Left lobe of liver (tissue), 2 donors: ENCODE measurements around the gene CPNE7. TPM values are rescaled to one million over a fixed set of nuclear protein-coding genes. Genes with fewer than 3 reads are reported as not detected.
"Not testable (repeated sequence)": the region's sequence is repeated elsewhere in the genome, so short reads cannot be mapped to it uniquely, and the experiment has no call there.

Experiments used
- ATAC-seq: fragments of 200-7000 bp; cut with Tn5 transposase; one replicate; pipeline ENCODE4 v1.9.1; 2020; ENCODE audit warnings: mild to moderate bottlenecking, moderate library complexity
- DNase-seq: peaks from one replicate; pipeline ENCODE4 v3.0.0-alpha.2; 2020; ENCODE audit warnings: low spot score
- total RNA-seq: library from RNA; stranded (reverse); gene quantifications from one replicate; pipeline ENCODE4 v1.2.1, GENCODE V29; 2021
- donor health status: DM: no; HTN: no; CAD: no; lungs with moderate emphysema.
- donor health status: DM: no; HTN: yes; CAD: no.

Gene CPNE7
- total RNA-seq, 1 donor from 2014 or later: 0.88 TPM

DNA sequence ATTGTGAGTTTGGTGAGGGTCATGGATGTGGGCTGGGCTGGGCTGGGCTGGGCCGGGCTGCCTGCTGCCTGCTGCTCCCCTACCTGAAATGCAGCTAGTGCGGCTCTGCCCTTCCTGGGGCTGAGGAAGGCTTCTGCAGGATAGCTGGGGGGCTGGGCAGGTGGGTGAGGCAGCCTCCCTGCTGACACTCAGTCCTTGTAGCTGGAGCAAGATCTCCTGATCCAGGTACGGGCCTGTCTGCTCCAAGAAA is 10.4 kb upstream of the CPNE7 start:
- DNase-seq (no peak), ATAC-seq (peak; percentile 6)

DNA sequence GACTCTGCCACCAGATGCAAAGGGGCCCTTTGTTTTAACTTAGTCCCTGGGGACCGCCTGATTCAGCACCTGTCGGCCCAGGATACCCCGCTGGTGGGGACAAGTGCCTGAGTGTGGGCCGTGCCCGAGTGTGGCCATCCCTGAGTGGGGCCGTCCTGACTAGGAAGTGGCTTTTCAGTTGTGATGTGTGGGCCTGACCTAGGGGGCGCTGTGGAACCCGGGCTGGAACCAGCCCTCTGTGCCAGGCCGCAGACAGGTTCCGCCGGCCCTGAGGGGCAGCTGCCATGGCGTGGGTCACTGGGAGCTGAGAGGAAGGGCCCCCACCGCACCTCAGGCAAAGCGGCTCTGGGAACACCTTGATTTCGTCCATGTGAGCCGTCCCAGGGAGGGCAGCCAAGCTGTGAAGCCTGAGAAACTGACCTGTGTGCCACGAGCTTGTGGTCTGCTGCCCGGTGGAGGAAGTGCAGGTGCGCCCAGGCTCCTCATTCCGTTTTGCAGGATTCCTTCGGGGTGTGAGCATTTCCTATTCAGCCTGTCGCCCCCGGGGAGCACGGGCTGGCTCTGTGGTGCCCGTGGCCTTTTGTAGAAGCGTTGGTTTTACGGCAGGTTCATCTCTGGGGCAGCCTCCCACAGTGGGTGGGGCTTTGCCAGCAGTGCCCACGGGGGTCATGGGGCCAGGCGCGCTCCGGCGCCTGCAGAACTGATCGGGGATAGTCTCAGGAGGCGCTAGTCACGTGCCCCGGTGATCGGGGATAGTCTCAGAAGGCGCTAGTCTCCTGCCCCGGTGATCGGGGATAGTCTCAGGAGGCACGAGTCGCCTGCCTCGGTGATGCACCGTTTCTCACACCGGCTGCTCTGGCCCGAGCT is 9.8 kb upstream of the CPNE7 start:
- ATAC-seq: peak; percentile 67
- DNase-seq: peak; percentile 62

DNA sequence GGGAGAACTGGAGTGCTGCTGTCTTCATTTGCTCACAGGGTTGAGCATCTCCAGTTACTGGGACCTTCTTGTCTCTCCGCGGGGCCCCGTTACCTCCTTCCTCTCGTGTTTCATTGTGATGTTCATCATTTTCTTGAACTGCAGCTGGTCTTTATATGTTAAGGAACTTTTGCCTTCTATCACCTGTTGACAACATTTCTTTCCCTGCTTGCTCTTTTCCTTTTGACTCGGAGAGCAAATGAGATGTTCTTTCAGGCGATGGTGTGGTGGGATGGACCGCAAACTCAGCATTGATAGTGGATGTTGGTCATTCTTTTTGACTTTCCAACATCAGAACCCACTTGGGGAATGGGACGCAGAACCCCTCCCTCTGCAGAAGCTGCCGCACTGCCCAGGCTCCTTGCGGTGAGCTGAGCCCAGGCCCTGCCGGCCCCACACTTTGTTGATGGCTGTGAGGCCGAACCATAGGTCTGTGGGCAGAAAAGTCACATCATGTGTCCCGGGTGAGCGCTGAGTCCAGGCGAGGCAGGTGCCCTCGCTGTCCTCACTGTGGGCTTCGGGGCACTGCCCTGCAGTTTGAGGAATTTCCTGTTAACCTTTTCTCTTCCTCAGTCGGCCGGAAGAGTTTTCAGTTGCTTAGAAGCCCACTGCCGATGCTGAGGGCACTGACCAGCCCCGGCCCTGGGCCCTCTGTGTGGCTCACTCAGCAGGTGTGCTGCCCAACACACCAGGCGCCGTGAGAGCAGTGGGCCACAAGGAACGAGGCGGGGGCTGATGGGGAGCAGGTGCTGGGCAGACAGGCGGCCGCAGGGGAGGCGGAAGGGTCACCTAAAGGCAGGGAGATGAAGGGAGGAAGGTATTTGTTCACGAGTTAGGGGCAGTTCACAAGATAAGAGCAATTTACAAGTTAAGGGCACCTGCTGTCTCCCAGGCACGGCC is 7.6 kb upstream of the CPNE7 start:
- ATAC-seq (no peak), DNase-seq (no peak)

DNA sequence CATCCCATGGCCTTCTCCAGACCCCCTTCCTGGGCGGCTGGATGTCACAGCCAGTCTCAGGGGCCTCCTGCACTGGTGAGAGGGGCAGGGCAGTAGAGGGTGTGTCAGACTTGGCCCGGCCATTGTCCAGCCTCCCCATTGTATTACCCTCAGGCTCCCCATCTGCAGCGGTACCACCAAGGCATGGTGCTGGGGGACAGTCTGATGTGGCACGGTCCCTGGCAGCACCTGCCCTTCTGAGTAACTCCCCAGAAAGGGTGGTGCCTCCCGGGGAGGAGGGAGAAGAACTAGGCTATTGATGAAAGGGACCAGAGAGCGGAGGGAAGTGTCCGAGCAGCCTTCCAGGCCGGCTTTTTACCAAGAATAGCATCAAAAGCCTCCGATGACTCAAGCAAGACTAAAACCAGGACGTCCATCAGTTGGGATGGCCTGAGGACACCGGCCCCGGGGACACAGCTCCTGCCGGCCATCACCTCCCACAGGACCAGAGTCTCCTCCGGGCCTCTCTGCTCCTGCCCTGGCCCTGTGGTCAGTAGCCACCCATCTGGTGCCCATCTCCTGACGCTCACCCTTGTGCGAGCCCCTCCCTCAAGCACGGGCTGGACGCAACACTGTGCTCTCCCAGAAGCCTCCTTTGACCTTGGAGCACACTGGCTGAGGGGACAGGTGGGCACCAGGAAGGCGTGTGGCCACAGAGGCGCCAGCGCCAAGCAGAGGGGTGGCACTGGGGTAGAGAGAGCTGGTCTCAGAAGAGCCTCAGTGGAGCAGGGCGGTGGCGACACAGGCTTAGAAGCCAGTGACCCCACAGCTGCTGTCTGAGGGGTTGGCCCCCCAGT is 5.8 kb upstream of the CPNE7 start:
- no peak for DNase-seq

DNA sequence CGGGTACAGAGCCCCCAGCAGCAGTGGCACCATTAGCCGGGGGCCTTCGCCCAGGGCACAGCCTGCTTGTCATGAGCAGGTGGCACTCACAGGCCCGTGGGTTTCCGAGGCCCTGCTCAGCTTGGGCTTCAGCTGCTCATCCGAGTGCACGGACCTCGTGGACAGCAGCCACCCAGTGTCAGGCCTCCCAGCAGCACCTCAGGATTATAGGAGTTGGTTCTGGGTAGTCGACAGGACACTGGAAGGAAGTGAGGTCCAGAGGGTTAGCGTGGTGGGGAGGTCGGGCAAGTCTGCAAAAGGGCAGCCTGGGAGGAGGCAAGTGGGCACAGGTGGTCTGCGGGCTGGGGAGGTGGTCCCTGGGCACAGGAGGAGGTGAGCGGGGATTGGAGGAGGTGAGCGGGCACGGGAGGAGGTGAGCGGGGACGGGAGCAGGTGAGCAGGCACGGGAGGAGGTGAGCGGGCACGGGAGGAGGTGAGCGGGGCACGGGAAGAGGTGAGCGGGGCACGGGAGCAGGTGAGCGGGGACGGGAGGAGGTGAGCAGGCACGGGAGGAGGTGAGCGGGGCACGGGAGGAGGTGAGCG is 5.1 kb upstream of the CPNE7 start:
- no peak for ATAC-seq
- no peak for DNase-seq

More for the DNA sequence above, 5.8 kb upstream of the CPNE7 start:
- ATAC-seq: no peak

DNA sequence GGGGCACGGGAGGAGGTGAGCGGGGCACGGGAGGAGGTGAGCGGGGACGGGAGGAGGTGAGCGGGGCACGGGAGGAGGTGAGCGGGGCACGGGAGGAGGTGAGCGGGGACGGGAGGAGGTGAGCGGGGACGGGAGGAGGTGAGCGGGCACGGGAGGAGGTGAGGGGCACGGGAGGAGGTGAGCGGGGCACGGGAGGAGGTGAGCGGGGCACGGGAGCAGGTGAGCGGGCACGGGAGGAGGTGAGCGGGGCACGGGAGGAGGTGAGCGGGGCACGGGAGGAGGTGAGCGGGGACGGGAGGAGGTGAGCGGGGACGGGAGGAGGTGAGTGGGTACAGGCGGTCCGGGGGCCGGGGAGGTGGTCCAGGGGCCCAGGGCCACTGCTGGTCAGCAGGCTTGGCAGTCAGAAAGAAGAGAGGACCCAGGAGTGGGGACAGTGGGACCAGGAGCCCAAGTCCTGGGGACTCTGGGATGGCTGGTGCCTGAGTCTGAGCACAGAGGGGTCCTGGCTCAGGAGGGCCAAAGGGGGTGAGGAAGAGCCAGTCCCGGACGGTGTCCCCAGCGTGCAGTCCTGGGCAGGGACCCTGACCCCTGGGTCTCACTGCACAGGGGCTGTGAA is 4.5 kb upstream of the CPNE7 start:
- ATAC-seq, DNase-seq: not testable (repeated sequence)

DNA sequence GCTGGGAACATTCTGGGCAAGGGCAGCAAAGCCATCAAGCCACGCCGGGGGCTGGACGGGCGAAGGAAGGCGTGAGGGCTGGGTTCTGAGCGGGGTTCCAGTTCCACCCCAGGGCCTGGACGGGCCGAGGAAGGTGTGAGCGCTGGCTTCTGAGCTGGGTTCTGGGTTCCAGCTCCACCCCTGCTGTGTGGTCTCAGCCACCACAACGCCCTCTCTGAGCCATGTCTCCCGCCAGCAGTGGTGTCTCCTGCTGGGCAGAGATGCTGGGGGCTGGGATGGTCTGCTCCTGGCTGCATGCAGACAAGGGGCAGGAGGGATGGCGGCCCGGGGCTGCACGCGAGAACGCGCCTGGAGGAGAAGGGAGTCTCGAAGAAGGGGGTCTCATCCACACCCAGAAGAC is 3.9 kb upstream of the CPNE7 start:
- DNase-seq (no peak), ATAC-seq (no peak)

DNA sequence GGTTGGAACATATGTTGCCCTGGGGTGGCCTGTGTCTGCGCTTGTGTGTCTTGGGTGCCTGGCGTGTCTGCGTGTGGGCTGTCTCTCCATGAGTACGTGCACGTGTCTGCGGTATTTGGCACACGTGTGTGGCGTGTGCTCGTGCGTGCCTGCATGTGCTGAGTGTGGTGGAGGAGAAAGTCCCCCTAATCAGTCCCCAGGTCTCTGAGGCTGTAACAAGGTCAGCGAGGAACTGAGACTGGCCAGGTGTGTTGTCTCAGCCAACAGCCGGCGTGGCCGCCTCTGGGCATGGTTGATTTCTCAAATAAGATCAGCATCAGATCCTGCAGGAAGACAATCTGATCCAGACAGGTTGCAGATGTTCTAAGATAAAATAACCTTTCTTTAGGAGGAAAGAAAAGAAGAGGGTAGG is 3.5 kb upstream of the CPNE7 start:
- no peak for DNase-seq

DNA sequence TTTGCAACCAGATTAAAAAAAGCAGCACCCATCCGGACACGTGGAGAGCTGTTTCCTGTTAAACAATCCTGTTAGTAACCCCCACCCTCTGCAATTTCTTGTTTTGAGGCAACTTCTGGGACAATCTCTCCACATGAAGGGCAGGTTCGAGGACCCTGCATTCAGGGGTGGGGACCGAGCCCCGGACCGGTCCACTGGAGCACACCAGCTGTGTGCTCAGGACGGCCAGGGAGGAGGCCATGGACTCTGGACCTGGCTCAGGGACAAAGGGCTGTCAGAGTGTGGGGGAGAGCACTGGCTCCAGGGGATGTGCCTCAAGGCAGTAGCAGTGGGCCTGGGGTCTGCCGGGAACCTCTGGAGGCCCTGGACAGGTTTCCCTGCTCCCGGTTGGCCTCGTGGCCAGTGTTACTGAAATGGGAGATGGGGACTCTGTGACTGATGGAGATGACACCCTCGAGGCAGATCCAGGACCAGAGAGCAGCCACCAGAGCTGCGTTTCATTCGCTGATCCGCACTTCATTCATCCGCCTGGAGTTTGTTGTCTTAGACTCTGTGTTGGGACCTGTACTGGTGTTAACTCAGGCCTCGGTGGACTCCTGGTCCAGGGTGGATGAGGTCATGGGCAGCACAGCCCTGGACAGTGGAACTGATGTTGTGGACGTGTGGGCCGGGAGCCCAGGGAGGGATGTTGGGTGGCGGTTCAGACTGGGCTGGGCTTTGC is 2.9 kb upstream of the CPNE7 start:
- DNase-seq (no peak), ATAC-seq (peak; percentile 68)

More for the DNA sequence above, 3.5 kb upstream of the CPNE7 start:
- no peak for ATAC-seq

DNA sequence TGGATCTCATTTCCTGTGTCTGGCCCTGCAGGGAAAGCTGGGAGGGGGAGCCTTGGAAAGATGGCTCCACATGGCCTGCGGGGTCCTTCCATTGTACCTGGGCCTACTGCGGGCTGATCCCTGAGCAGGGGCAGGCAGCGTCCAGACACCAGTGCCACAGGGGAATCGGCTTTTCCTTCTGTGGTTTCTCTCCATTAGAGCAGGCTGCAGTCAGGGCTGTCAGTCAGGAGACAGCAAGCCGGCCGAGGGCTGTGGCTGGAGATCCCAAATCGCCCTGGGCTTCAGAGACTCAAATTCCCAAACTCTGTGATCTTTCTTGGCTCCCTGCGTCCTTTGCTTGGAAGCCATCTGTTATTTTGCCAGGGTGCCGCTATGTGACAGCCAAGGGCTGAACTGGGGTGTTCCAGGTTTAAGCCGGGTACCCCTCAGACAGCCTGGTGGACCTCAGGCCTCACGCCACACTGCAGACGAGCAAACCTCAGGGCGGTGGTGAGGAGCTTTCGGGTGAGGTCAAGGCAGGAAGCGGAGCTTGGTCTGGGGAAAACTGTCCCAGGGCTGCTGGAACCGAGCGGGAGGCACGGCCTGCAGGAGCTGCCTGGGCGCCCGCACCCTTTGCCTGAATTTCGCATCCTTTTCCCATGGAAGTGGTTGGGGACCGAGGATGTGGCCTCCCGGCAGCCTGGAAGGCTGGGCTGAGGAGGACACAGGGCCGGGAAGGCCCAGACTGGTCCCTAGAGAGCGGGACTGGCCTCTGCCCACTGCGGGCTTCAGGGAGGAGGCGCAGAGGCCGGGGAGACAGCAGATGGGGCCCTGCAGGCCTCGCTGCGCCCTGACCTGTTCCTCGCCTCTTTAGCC is 1.5 kb upstream of the CPNE7 start:
- ATAC-seq (no peak), DNase-seq (no peak)

DNA sequence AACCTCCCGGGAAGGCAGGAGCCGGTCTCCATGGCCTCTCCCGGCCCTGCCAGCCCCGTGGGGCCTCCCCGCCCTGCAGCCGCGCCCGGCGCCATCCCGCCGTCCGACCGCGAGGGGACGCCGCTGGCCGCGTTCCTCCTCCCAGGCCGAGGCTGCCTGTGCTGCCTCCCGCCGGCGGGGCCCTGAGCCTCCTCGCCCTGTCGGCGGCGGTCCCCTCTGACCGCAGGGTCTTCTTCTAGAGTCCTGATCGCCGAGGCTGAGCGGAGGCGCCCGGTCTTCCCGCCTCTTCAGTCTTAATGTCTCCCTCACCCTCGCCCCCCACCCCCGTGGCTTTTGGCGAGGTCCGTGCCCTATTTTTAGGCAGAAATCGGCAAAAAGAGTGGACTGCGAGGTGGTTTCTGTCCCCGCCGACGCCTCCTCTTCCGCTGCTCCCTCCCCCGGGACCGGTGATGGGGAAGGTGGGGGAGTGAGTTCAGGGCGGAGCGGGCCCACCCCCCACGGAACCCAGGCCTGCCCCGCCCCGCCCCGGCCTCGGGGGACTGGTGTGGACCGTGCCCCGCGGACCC is 794 bp upstream of the CPNE7 start:
- DNase-seq (no peak), ATAC-seq (peak; percentile 20)

DNA sequence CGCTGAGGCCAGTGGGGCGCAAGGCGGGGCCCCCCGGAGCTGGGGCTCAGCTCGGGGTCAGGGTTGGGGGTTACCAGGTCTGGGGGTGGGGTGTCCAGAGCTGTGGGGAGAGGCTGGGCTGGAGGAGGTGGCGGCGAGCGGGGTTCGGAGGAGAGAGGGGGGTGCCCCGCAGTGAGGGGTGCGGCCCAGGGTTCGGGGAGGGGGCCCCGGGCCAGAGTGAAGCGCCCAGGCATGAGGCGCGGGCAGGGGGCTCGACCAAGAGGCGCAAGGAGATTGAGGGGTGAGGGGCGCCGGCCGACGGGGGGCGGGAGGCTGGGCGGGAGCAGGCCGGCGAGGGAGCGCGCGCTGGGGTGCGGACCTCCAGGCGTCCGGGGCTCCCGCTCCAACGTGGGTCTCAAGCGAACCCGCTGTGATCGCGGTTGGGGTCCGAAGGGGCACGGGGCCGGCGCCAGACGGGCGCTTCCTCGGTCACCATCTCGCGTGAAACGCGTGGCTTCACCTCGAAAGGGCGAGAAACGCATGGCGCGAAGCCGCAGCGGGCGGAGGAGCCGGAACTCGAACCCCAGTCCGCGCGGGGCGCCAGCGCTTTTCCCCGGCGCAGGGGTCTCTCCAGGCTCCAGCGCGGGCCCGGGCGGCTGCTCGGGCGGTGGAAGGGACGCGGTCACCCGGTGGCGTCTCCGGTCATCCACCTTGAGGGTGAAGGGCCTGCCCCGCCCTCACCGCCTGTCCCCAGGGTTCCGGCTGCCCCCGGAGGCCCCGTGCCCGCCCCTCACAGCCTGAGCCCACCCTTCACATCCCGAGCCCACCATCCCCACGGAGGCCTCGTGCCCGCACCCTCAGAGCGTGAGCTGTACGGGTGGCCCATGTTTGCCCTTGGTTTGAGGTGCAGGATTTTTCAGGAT is 846 bp downstream of the CPNE7 start:
- ATAC-seq (no peak), DNase-seq (no peak)

DNA sequence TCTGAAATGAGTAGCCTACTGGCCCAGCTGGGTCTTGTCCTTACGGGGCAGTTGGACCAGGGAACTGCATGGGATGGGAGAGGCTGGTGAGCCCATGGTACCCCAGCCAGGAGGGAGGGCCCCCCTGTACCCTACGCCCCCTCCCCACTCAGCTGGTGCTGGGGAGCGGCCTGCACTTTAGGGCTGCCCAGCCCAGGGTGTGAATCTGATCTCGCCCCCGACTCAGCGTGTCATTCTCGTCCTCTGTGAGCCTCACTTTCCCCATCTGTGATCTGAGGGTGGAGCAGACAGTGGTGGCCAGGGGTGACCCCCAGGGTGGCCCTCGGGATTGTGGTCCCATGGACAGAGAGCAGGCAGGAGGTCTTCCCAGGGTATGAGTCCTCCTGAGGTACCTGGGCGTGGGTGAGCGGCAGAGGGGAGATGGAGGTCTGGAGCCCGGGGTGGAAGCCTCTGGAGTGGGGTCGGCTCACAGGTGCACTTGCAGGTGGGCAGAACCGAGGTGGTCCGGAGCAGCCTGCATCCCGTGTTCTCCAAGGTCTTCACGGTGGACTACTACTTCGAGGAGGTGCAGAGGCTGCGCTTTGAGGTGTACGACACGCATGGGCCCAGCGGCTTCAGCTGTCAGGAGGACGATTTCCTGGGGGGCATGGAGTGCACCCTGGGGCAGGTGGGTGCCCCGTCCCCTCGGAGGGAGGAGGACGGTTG is 1.6 kb downstream of the CPNE7 start:
- ATAC-seq (no peak), DNase-seq (no peak)

DNA sequence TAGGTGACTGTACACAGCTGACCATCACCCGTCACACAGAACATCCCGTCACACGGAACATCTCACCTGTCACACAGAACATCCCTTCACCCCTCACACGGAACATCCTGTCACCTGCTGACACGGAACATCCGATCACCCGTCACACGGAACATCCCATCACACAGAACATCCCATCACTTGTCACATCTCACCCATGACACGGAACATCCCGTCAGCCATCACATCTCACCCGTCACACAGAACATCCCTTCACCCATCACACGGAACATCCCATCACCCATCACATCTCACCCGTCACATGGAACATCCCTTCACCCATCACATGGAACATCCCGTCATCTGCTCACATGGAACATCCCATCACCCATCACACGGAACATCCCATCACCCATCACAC is 3.8 kb downstream of the CPNE7 start:
- ATAC-seq (no peak), DNase-seq (no peak)

DNA sequence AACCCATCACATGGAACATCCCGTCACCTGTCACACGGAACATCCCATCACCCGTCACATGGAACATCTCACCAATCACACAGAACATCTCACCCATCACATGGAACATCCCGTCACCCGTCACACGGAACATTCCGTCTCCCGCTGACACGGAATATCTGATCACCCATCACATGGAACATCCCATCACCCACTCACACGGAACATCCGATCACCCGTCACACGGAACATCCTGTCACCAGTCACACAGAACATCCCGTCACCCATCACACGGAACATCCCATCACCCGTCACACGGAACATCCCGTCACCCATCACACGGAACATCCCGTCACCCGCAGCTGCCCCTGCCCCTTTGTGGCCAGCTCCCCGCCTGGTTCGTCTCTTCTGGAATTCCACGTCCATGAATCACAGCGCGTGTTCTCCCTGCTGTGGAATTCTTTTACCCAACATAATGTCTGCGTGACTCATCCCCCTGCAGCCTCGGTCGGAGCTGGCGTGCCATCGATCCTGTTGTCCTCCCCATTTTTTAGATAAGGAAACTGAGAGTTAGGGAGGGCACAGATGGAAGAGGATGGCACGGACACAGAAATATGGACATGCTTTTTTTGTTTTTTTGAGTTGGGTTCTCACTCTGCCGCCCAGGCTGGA is 5.6 kb downstream of the CPNE7 start:
- no peak for DNase-seq
- ATAC-seq: no peak

DNA sequence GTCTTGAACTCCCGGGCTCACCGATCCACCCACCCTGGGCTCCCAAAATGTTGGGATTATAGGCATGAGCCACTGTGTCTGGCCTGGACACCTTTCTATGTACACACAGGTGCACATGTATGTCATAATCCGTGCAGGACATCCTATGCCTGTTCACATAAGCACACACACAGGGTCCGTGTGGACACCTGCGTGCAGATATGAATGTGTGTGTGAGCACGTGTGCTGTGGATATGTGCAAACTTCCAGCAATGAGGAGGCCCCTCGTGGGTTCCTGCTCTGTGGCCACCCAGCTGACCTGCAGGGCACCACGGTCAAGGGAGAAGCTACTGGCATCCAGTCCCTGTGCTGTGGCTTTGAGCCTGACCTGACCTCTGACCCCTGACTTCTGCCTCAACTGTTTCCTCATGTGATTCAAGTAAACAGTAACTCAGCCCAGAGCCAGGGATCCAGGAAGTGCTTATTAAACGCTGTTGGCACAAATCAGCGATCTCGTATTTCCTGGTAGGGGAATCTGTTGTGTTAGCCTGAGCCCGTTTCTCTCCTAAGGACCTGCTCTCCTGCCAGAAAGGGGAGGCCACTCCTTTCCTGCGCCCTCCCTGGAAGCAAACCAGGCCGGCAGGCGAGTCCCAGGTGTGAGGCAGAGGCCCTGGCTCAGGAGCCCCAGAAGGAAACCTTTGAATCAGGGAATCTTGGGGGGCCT is 6.5 kb downstream of the CPNE7 start:
- DNase-seq: peak; percentile 83
- peak; percentile 90 for ATAC-seq
